Activated T-cell treated with anti-CD3 and anti-CD28 coated beads for 48 hours (primary cell): ENCODE data around the gene INTS14.
A peak's percentile ranks its signal among the peaks of the same experiment; 100 is the strongest.

Experiments
- DNase-seq: peaks from one replicate; pipeline ENCODE4 v3.0.0-alpha.2; 2020; ENCODE audit warnings: low read depth

Gene INTS14

DNA sequence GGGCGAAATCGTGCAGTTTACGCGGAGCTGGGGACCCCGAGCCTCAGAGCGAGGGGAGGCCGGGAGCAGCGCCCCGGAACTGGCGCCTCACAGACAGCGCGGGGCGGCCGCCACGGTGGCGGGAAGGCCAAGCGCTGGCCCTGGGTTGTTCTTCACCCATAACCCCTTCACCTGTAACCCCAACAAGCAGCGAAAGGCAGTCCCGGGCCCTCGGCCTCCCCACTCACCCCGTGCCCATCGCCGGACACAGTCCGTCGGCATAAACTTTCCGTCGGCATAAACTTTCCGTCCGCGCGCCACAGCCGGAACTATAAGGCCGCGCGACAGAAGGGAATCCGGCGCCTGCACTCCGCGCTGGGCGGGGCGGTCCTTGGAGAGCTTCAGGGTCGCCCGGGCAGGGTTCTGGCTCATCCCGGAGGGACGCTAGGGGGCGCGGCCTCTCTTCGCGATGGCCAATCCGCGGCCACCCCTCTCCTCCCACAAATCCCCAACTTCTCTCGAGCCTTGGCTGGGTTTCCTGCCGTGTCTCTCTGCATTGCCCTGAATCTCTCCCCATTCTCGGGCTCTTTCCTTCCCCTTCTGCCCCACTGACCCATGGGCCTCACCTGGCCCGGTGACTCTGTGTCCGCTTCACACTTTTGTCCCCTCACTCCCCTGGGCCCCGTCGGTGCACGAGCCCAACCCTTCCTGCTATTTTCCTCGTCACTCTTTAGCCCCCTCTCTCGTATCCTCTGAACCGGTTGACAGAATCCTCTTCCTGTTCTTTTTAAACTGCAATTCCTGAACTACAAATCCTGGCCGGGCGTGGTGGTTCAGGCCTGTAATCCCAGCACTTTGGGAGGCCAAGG is at the start of gene INTS14:
Gene INTS14, minus strand, starts transcription at position 261 of the 848 bp plus-strand sequence. CDS start 3,751 bp downstream, outside the sequence.
- peak; percentile 96 for DNase-seq

DNA sequence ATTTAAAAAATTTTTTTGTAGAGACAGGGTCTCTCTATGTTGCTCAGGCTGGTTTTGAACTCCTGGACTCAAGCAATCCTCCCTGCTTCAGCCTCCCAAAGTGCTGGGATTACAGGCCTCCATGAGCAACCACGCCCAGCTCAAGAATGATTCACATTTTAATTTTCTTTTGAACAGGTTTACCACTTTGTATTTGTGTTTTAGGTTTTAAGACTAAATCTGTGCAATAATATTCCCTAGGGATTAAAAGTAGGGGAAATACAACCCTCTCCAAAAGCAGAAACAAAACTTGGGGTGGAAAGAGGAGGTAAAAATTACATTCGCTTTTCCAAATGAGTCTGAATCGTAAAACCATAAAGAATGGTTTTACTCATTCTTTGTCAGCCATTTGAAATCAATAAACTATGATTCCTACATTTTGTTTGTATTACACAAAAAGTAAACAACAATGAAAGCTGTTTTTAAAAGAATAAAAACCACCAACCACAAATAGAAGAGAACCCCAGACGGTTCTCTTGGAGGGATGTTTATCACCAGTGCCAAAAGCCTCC is 48.6 kb upstream of the INTS14 start:
- DNase-seq, result no peak

DNA sequence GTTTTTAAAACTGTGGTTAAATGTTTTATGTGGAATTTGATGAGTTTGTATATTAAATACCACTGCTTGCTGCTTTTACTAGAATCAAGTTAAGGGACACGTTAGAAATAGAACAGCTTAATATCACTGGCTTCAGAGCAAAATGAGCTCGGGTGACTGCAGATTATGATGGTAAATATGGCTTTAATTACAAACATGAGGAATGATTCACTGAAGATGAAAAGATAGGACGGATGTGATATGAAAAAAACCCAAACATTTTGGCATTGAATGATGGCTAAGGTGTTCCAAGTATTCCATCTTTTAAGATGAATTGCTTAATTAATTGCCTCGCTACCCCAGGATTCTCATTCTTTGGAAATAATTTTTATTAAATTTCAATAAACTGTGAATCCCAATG is 44.5 kb upstream of the INTS14 start:
- DNase-seq, result no peak

DNA sequence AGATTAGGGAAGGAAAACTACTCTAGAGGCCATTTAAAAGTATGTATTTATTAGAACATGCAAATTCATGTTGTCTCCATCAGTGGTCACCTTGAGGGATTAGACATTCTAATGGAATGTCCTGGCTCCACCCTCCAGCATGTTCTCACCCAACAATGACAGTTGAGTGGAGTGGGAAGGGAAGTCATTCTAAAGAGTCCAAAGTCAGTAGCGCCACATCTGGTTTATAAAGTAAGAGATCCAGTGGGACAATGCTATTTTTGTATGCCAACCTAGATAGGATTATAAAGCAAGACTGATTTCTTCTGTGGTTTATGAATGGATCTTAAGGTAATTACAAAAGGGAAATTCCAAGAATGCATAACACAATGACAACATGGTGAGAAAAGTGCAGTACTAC is 44.1 kb upstream of the INTS14 start:
- no peak for DNase-seq

DNA sequence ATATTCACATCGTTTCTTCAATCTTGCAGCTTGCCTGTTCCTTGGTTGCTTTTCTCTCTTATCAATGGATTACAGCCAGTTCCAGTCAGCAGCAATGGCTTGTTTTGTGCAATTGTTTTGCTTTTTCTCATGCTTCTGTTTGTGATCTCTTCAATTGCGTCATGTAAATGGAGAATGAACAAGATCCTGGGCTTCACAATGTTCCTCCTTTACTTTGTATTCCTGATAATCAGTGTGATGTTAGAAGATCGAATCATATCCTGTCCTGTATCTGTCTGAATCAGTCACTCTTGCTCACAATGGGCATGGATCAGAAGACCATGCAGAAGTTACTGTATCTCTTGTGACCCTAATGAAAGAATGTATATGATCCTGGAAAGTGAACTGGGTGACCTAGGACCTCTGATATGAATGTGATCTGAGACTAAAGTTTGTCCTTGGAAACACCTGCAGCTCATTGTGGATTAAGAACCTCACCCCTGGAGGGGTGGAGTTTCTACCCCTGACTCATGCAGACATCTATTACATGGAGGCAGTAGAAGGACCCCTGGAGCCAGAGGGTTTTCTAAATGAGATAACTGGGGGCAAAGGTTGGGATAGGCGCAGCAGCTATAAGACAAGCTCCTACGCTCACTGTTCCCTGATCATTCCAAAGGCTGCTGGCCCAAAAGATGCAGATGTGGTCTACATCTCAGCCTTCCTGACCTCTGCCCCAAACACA is 43.0 kb upstream of the INTS14 start:
- no peak for DNase-seq

DNA sequence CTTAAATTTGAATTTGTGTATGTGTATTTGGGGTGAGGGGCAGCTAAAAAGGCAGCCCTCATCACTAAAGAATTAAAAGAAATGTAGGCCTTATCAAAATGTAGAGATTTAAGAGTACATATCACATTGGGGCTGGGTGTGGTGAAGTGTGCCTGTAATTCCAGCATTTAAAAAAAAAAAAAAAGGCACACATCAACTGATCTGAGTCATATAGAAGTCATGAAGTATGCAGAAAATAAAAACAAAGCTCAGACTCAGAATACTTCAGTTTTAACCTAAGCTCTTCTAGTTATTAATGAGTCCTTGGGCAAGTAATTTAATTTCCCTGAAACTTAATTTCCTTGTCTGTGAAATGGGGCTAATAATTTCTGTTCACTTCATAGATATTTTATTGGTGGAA is 42.4 kb upstream of the INTS14 start:
- no peak for DNase-seq

DNA sequence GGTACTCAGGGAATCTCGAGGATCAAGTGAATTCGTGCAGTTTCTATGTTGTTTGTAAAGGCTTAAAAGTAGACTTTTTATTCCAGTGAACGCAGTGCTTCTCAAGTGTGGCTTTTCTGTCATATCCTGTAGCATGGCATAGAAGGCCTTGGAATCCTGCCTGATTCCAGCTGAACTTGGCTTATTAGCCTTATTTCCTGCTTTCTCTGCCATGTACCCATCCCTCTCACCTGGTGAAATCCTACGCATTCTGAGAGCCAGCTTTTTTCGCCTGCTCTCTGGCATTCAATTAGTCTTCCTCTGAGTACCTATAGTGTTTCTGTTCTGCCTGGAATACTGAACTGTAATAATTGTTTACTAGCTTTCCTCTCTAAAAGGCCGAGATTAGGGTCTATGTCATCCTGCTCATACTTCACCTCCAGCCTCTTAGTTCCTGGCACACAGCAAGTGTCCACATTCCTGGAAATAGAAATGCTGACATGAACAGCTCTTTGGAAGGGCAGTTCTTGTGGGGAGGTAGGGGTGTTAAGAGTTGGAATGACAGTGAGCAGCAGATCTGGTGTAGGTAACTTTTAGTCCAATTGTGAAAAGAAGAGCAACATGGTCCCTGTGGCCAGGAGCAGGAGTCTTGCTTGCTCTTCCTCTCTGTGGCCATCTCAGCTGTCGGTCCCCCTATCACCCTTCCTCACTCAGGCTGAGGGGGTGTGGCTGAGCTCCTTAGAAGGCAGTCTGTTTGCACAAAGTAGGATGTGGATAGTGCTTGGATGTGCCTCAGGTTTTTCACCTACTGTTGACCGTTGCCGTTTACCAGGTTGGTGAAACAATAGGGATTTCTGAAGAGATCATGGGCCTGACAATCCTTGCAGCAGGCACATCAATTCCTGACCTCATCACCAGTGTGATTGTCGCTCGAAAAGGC is 41.2 kb upstream of the INTS14 start:
- DNase-seq, result no peak

DNA sequence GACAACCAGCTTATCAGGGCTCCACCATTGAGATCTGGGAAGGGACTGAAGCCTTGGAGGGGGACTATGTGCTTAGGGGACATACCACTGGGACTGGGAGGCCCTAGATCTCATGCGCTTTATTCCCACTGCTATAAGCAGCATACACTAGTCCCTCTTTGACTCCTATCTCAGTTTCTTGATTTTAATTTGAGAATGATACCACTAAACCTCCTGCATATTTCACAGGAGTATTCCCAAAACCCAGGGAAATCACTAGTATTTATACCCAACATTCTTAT is 40.1 kb upstream of the INTS14 start:
- no peak for DNase-seq

DNA sequence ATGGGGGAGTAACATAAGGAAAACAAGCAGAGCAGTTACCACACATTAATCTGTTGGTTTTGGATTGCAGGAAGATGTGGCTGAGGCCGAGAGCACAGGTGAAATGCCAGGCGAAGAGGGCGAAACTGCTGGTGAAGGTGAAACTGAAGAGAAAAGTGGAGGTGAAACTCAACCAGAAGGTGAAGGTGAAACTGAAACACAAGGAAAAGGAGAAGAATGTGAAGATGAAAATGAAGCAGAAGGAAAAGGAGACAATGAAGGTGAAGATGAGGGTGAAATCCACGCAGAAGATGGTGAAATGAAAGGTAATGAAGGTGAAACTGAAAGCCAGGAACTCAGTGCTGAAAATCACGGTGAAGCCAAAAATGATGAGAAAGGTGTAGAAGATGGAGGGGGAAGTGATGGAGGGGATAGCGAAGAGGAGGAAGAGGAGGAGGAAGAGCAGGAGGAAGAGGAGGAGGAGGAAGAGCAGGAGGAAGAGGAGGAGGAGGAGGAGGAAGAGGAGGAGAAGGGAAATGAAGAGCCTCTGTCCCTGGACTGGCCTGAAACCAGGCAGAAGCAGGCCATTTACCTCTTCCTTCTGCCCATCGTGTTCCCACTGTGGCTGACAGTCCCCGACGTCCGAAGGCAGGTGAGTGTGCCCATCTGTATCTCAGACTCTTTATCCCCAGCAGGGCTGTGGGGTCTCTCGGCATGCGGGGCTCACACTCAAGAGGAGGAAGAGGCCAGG is 39.5 kb upstream of the INTS14 start:
- no peak for DNase-seq

DNA sequence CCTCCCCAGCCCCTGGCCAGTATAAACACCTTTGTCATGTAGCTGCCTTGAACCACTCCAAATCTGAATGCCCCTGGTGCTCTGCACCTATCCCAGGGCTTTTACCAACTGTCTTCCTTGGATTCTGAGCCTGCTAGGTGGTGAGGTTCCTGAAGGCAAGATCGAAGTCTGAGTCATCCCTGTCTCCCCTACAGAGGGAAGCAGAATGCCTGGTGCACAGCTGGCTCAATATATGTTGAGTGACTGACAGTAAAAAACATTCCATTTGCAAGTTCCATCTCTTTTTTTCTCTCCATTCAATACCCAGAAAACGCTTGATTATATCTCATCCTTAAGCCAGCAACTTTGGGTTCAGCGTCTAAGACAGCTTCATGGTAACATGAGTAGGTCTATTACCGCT is 35.6 kb upstream of the INTS14 start:
- no peak for DNase-seq

DNA sequence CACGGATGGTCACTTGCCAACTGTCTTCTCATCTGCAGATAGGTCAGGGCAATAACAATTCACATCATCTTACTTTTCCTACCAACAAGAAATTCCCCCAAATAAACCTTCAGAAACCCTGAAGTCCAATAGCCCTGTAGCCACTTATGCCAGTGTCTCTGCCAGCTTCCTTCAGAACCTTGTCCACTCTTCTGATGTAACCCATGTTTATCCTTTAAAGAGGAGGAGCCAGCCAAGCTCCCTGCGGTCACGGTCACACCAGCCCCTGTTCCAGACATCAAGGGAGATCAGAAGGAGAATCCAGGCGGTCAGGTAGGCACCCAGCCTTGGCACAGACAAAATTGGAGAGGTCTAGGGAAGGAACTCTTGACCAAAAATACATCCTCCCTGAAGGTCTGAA is 34.5 kb upstream of the INTS14 start:
- no peak for DNase-seq

DNA sequence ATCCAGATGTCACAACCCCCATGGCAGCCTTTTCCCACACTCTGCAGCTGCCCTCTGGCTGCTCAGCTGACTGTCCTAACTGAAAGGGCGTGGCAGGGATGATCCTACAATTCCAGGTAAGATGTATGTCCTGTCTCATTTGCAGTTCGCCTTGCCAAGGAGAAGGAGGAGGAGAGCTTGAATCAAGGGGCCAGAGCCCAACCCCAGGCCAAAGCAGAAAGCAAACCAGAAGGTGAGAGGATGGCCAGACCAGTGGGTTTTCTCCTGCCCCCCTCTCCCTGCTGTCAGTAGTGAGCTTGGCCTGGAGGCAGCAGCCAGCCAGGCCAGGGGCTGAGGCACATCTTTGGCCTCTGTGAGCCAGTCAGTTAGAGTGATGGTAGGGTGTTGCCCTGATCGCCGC is 33.4 kb upstream of the INTS14 start:
- no peak for DNase-seq

DNA sequence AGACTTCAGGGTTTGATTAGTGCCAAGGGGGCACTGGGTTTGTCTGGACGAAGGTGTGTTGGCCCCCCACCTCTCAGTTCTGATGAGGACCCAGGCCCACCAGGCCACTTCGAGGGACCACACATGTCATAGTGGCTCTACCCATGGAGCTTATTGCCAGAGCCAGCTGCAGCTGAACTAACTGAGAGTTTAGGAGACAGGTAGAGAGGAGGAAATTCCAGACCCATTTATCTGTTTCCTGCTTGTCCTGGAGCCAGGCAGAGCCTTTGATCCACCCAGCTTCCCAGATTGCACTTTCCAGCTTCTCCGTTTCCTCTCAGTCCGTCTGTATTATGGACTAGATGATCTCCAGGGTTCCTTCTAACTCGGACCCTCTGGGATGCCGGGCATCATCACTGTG is 31.7 kb upstream of the INTS14 start:
- DNase-seq, result no peak

DNA sequence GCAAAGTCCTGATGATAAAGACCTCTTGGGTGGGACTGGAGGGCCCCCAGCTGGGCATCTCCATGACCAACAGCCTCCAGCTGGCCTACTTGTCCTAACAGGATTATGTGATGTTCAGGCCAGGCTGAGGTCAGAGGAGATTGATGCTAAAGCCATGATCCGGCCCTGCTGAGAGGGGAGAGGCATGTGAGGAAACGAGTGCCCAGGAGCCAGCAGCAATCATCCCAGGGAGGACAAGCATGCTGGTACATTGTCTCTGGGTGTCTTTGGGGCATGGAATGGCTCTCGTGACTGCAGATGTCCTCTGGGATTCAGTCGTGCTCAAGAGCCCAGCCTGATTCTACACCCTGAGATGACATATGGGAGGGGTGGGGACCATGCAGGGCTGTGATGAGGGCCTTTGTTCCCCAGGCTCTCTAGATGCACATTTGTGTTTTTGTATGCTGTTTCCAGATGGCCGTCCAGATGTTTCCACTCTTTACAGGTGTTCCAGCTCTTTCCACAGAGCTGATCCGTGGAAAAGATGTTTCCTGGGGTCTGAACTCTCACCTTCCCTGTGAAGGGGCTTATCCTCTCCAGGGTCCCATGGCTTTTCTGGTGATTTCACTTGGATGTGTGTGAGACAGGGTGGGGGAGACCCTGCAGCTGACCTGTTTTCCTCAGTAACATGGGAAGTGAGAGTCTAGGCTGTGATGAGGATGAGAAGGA is 31.0 kb upstream of the INTS14 start:
- no peak for DNase-seq

DNA sequence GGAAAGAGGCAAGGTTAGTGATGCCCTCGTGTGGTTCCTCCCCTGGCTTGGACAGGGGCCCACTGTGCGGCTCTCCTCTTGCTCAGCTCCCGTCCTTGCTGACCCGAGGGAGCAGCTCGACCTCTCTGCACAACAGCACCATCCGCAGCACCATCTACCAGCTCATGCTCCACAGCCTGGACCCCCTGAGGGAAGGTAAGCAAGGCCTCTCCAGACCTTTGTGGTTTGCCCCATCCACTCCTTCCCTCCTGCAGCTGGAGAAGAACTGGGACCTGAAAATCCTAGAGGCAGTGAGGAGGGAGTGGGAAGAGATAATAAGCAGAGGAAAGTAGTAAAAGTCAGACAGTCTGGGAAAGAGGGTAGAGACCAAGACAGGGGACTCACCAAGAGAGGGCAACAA is 28.6 kb upstream of the INTS14 start:
- no peak for DNase-seq

DNA sequence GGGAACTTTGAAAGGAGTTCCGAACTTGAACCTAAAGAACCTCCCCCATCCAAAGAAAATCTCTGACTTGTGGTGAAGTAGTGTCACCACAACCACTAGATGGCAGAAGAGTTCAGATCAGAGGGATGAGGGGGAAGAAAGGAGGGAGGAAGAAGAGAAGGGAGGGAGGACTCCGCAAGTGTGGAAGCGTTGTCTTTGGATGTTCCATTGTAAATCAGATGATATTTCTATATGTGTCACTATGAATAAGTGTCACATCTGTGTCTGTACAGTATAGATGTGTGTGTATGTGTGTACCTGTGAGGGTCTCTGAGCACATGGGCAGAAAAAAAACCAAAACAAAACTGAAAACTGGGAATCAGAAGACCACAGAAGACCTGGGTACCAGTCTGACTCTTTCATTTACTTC is 27.8 kb upstream of the INTS14 start:
- no peak for DNase-seq

DNA sequence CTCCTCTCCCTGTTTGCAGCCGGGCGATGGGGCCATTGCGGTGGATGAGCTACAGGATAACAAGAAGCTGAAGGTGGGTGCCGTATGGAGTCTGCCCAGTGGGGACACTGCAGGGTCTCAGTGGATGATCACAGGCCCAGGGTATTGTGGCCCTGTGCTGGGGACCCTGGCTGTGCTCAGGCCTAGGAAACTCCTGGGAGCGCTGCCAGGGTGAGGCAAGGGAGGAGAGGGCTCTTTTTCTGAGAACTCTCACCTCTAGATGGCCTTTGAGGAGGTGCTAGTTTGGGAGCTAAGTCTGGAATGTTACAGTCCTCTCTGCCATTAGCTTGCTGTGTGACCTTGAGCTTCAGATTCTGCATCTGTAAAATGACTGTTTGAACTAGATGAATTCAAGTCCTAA is 27.2 kb upstream of the INTS14 start:
- DNase-seq, result no peak

DNA sequence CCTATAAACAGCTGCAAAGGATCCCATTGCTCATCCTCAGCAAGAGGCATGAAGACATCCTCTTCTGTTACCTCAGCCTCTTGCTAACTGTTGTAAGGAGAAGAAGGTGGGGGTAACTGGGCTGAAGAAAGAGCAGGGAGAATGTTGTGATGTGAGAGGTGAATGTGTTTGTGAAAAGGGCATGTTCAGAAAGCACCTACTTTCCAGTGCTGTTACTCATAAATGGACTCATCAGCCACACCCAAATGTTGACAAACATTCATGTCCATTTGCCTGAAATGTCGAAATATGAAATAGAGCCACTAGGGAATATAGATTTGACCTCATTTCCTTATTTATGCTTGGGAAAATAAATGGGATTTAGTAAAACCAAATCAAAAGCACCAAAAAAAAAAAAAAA is 23.4 kb upstream of the INTS14 start:
- DNase-seq, result no peak

DNA sequence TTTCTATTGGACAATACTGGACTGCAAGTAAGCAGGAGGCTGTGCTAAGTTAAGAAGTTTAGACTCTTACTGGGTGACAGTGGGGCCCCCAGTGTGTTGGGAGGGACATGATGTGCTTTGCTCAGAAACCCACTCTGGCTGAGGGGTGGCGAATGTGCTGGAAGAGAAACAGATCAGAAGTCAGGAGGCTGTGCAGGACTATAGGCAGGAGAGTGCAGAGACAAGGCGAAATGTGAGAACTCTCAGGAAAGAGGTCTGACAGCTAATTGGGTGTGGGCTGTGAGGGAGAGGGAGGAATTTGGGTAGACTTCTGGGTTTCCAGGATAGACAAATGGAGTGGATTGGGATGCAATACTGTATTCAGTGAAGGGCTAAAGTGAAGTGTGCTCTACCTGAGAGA is 22.8 kb upstream of the INTS14 start:
- DNase-seq, result no peak

DNA sequence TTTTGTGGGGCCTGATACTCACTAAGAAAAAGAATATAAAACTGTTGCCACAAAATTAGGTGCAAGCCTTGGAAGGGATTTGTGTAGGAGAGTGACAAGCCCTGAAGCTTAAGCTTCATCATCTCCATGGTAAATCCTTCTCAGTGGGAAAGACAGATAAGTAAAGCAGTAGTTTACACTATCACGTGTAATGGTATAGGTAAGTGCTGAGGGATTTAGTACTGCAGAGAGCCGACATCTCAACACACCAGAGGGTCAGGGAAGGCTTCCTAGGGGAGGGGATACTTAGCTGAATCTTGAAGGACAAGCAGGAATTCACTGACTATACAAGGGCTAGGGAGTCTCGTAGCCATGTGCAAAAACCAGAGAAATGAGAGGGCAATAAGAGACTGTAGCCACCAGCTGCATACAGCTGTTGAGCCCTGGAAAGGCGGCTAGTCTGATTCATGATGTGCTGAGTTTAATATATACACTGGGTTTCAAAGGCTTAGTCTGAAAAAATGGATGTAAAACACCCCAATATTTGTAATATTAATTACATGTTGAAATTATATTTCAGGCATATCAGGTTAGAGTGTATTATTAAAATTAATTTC is 21.9 kb upstream of the INTS14 start:
- no peak for DNase-seq

DNA sequence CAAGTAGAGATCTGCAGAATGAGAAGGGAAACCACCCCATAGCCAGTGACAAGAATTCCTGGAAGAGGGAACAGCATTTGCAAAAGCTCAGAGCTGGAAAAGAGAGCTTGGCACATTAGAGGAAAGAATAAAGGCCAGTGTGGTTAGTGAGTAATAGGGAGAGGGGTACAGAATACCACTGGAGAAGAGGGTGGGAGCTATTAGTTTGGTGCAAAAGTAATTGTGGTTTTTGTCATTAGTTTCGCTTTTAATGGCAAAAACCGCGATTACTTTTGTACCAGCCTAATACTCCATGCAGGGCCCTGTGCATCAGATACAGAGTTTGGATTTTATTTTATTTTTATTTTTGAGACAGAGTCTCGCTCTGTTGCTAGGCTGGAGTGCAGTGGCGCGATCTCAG is 20.6 kb upstream of the INTS14 start:
- no peak for DNase-seq
